Heart right ventricle (tissue), 16 donors: ENCODE measurements around the gene ATP2B2. TPM values are rescaled to one million over a fixed set of nuclear protein-coding genes. Genes with fewer than 3 reads are reported as not detected.

Source experiments
- ATAC-seq, 8 donors: fragments of 200-7000 bp; cut with Tn5 transposase; one replicate each; pipeline ENCODE4 v1.9.1; 2020; ENCODE audit warnings: mild to moderate bottlenecking in 8 of 8, moderate library complexity in 8 of 8, moderate number of reproducible peaks in 1 of 8
- DNase-seq, 2 donors: peaks; one replicate each; pipeline ENCODE4 v3.0.0-alpha.2; 2020
- H3K27ac ChIP-seq, 10 donors: fragments of 200-600 bp; sonication (generic) in 2 of 10; one replicate each; pipeline versions ENCODE4 v1.5.0 to v1.8.0; 2020 to 2022; ENCODE audit warnings: mild to moderate bottlenecking in 3 of 10
- H3K27me3 ChIP-seq, 7 donors: fragments of 200-600 bp; one replicate each; pipeline ENCODE4 v1.8.0; 2021 to 2022; ENCODE audit warnings: mild to moderate bottlenecking in 2 of 7
- H3K36me3 ChIP-seq, 9 donors: fragments of 200-600 bp; sonication (generic) in 1 of 9; one replicate each; pipeline versions ENCODE4 v1.5.0 to v1.8.0; 2020 to 2022; ENCODE audit warnings: mild to moderate bottlenecking in 2 of 9
- H3K4me1 ChIP-seq, 9 donors: fragments of 200-600 bp; sonication (generic) in 1 of 9; one replicate each; pipeline versions ENCODE4 v1.5.0 to v1.8.0; 2020 to 2022; ENCODE audit warnings: mild to moderate bottlenecking in 4 of 9
- H3K4me3 ChIP-seq, 10 donors: fragments of 200-600 bp; sonication (generic) in 2 of 10; one replicate each; pipeline versions ENCODE4 v1.5.0 to v1.8.0; 2020 to 2022; ENCODE audit warnings: mild to moderate bottlenecking in 7 of 10, moderate library complexity in 2 of 10
- H3K9me3 ChIP-seq, 11 donors: fragments of 200-600 bp in 10 of 11; sonication (generic) in 2 of 11; one replicate each; pipeline versions ENCODE4 v1.5.0 to v1.8.0; 2013 to 2022; ENCODE audit warnings: mild to moderate bottlenecking in 2 of 11, control low read depth in 1 of 11, moderate library complexity in 1 of 11
- WGBS, 2 donors: extraction: QIAGEN DNeasy Blood & Tissue Kit; methylation state at CpG; one replicate each; pipeline ENCODE4 v1.1.7; 2013; ENCODE audit warnings: inconsistent platforms in 1 of 2; 5-methylcytosine and 5-hydroxymethylcytosine counted together
- intact Hi-C, 10 donors: fragments of 100-400 bp; cut with DNase I; formaldehyde crosslinking; loops; one replicate each; pipeline versions ENCODE4 v1.11.1 to v1.14.2; 2022
- polyA plus RNA-seq, 2 donors: library from polyadenylated mRNA; stranded (reverse); fragments of 200-250 nt; gene quantifications; one replicate each; pipeline ENCODE4 v1.2.3, GENCODE V29; 2013
- total RNA-seq, 10 donors: library from RNA; stranded (reverse); fragmentation: NEBNext Ultra II Directional in 3 of 10; extraction: Animal tissue kit (Norgen Biotek cat#: 25700) in 3 of 10; gene quantifications; one replicate each; pipeline versions ENCODE4 v1.2.1 to v1.2.4, GENCODE V29; 2021 to 2023
- TF ChIP-seq, protein P1 (sequence below), 9 donors: fragments of 200-600 bp; sonication (generic) in 2 of 9; IDR thresholded peaks; one replicate each; pipeline versions ENCODE4 v1.5.0 to v1.8.0; 2021 to 2022; ENCODE audit warnings: antibody characterized with exemption in 9 of 9, mild to moderate bottlenecking in 5 of 9, moderate library complexity in 1 of 9
- donor health status: Arrhythmogenic right ventricular cardiomyopathy.
- donor health status: ischemic (EF 13 %, LVEDD 7.1; RV severe dilation, severe dysfunction).
- donor health status: healthy with polysubstance abuse.
- donor health status: DM: no; HTN: yes; CAD: no.
- donor health status: DM: no; HTN: no; CAD: no.
- donor health status: ischemic (EF 25% LVEDD 6.9; RV normal size, moderate dysfunction).
- donor health status: ischemic (EF 25% LVEDD 5.7; RV mildly dilated, moderate dysfunction).
- donor health status: healthy.
- donor health status: DM: yes; HTN: yes; CAD: no.
- donor health status: Ischemic cardiomyopathy.
- donor health status: ischemic (EF 35%, LVEDD 5.7; RV mildly dilated, moderate dysfunction).
- donor health status: nonischemic (EF 11% LVEDD 7.7; RV severe dilation, severe dysfunction).
- donor health status: DM: yes; HTN: yes; CAD: no.
- donor health status: PGD.
- donor health status: ischemic (EF 29% LVEDD 5.4; RV normal size, mild dysfunction).
- donor health status: nonischemic (EF 23%, LVEDD 6.1; RV moderate dilation, normal function).

The ATP2B2 gene
- total and polyA plus RNA-seq, 12 donors, result under 0.01 to 0.30 (median 0.11) TPM; not detected in 4

- Histone ChIP-seq H3K4me1 (peaks cover 0 to 6% (median 0%) of the 10 kb centered on the region in 9 donors), H3K4me3 (no peak overlapping the region), H3K36me3 (no peaks in the 10 kb centered on the region), H3K27me3 (peaks cover 0 to 3% (median 0%) of the 10 kb centered on the region in 7 donors), H3K27ac (no peak overlapping the region), H3K9me3 (peaks cover 0 to 6% (median 0%) of the 10 kb centered on the region in 11 donors)
- 70 to 74% methylated on average over 3 of the region's 3 CpGs for WGBS, 2 donors
- DNase-seq (no peak), ATAC-seq (no peak)
- TF ChIP-seq, protein P1, sequence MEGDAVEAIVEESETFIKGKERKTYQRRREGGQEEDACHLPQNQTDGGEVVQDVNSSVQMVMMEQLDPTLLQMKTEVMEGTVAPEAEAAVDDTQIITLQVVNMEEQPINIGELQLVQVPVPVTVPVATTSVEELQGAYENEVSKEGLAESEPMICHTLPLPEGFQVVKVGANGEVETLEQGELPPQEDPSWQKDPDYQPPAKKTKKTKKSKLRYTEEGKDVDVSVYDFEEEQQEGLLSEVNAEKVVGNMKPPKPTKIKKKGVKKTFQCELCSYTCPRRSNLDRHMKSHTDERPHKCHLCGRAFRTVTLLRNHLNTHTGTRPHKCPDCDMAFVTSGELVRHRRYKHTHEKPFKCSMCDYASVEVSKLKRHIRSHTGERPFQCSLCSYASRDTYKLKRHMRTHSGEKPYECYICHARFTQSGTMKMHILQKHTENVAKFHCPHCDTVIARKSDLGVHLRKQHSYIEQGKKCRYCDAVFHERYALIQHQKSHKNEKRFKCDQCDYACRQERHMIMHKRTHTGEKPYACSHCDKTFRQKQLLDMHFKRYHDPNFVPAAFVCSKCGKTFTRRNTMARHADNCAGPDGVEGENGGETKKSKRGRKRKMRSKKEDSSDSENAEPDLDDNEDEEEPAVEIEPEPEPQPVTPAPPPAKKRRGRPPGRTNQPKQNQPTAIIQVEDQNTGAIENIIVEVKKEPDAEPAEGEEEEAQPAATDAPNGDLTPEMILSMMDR (IDR thresholded peaks at IDR 0.05), result no peak
- intact Hi-C loops, result no loop called here
Measured at GRCh38 chr3:10371167-10371566, 134.2 kb downstream of the ATP2B2 start.

GRCh38 chr3:10370429-10370828 lies 135.0 kb downstream of the ATP2B2 start:
- intact Hi-C loops, result no loop called here
- Histone ChIP-seq H3K4me3 (no peak overlapping the region), H3K27me3 (peaks cover 0 to 3% (median 0%) of the 10 kb centered on the region in 7 donors), H3K27ac (no peak overlapping the region), H3K9me3 (peaks cover 0 to 6% (median 0%) of the 10 kb centered on the region in 11 donors), H3K4me1 (peaks cover 0 to 11% (median 0%) of the 10 kb centered on the region in 9 donors), H3K36me3 (no peaks in the 10 kb centered on the region)
- WGBS, 2 donors, result 49 to 55% methylated on average over 10 of the region's 10 CpGs
- TF ChIP-seq, protein P1 (IDR thresholded peaks at IDR 0.05), result no peak
- ATAC-seq, result peak in 1 of 8 donors; percentile 39
- no peak for DNase-seq

- peaks cover 0 to 3% (median 0%) of the 10 kb centered on the region in 7 donors for H3K27me3 ChIP-seq
- ATAC-seq (no peak), DNase-seq (no peak)
- peaks cover 0 to 11% (median 0%) of the 10 kb centered on the region in 9 donors for H3K4me1 ChIP-seq
- intact Hi-C loops, result no loop called here
- no peaks in the 10 kb centered on the region for H3K36me3 ChIP-seq
- H3K27ac ChIP-seq, result no peak overlapping the region
- H3K4me3 ChIP-seq, result no peak overlapping the region
- peaks cover 0 to 8% (median 0%) of the 10 kb centered on the region in 11 donors for H3K9me3 ChIP-seq
- TF ChIP-seq, protein P1 (IDR thresholded peaks at IDR 0.05), result no peak
- WGBS, 2 donors, result 95 to 97% methylated on average over 2 of the region's 2 CpGs
Measured at GRCh38 chr3:10368512-10368911, 136.9 kb downstream of the ATP2B2 start.

- ATAC-seq (no peak), DNase-seq (no peak)
- H3K4me3 ChIP-seq, result no peak overlapping the region
- intact Hi-C loops, result no loop called here
- TF ChIP-seq, protein P1 (IDR thresholded peaks at IDR 0.05), result no peak
- WGBS, 2 donors, result 91 to 92% methylated on average over 5 of the region's 5 CpGs
- H3K27me3 ChIP-seq, result peaks cover 0 to 3% (median 0%) of the 10 kb centered on the region in 7 donors
- peaks cover 0 to 12% (median 0%) of the 10 kb centered on the region in 11 donors for H3K9me3 ChIP-seq
- no peaks in the 10 kb centered on the region for H3K36me3 ChIP-seq
- H3K4me1 ChIP-seq, result peaks cover 0 to 11% (median 0%) of the 10 kb centered on the region in 9 donors
- H3K27ac ChIP-seq, result no peak overlapping the region
Measured at GRCh38 chr3:10367506-10367905, 137.9 kb downstream of the ATP2B2 start.
